ENCODE measurements around the gene PYGB. TPM values are rescaled to one million over a fixed set of nuclear protein-coding genes. Genes with fewer than 3 reads are reported as not detected.

The PYGB gene
- total RNA-seq, 1 experiment from 2014 or later, result 220 TPM

GRCh38 chr20:25279403-25279802 is 31.5 kb downstream of the PYGB start:
- Histone ChIP-seq H3K36me3 (ENCODE audit: control insufficient read depth, insufficient read depth, low read length) (peaks cover 24% of the 10 kb centered on the region), H3K27me3 (ENCODE audit: control insufficient read depth, insufficient read depth, low read length) (no peaks in the 10 kb centered on the region), H3K9me3 (ENCODE audit: control insufficient read depth, insufficient read depth, low read depth, low read length) (no peaks in the 10 kb centered on the region), H3K27ac (ENCODE audit: low read length) (peak overlapping the region; percentile 51; the same call in 1 of the 2 replicates), H3K4me1 (ENCODE audit: control insufficient read depth, insufficient read depth, low read length) (peaks cover 7% of the 10 kb centered on the region; the same call in 1 of the 2 replicates), H3K4me3 (ENCODE audit: low read depth in 2 of 2, low read length in 2 of 2) (no peak overlapping the region)
- intact Hi-C loops (cut with micrococcal nuclease; ENCODE audit: unreplicated experiment) (no loop called here), in situ Hi-C loops (cut with HindIII; ENCODE audit: low pct_unique_long_range_greater_than_20kb, low sequenced_read_pairs) (no loop called here)
- BruUV-seq (replicated peaks), result no TSS peak
- DNase-seq (ENCODE audit: low read depth, low spot score) (no peak), ATAC-seq (no peak)
- CTCF ChIA-PET, result interaction anchor here (0.5 kb wide), 1 partner anchor 102 kb away, joined by 9 read pairs; no protein-coding TSS in a partner anchor
- no peak for TF ChIP-seq CTCF (IDR thresholded peaks at IDR 0.05)
- POLR2A ChIA-PET, result no interaction called here

GRCh38 chr20:25280051-25280573 is 32.2 kb downstream of the PYGB start:
- in situ Hi-C loops (cut with HindIII; ENCODE audit: low pct_unique_long_range_greater_than_20kb, low sequenced_read_pairs) (no loop called here), intact Hi-C loops (cut with micrococcal nuclease; ENCODE audit: unreplicated experiment) (no loop called here)
- no peaks in the 10 kb centered on the region for H3K9me3 ChIP-seq (ENCODE audit: control insufficient read depth, insufficient read depth, low read depth, low read length)
- ATAC-seq (no peak), DNase-seq (ENCODE audit: low read depth, low spot score) (no peak)
- no peak overlapping the region for H3K4me3 ChIP-seq (ENCODE audit: low read depth in 2 of 2, low read length in 2 of 2)
- peak overlapping the region; percentile 29 for H3K27ac ChIP-seq (ENCODE audit: low read length)
- no TSS peak for BruUV-seq (replicated peaks)
- no peaks in the 10 kb centered on the region for H3K27me3 ChIP-seq (ENCODE audit: control insufficient read depth, insufficient read depth, low read length)
- POLR2A ChIA-PET, result no interaction called here
- H3K4me1 ChIP-seq (ENCODE audit: control insufficient read depth, insufficient read depth, low read length), result peaks cover 7% of the 10 kb centered on the region; the same call in 1 of the 2 replicates
- H3K36me3 ChIP-seq (ENCODE audit: control insufficient read depth, insufficient read depth, low read length), result peaks cover 30% of the 10 kb centered on the region
- no peak for TF ChIP-seq POLR2AphosphoS5 (IDR thresholded peaks at IDR 0.05; ENCODE audit: low read depth, low read length)
- TF ChIP-seq TCF7L2 (IDR thresholded peaks at IDR 0.05; ENCODE audit: low read depth, low read length), result no peak
- no peak for TF ChIP-seq REST (IDR thresholded peaks at IDR 0.05; ENCODE audit: insufficient read depth in 1 of 2, low read depth in 2 of 2, low read length in 1 of 2)
- no peak for TF ChIP-seq SIN3A (IDR thresholded peaks at IDR 0.05; ENCODE audit: borderline replicate concordance, insufficient read depth, low read depth, low read length)
- no peak for TF ChIP-seq CTCF (IDR thresholded peaks at IDR 0.05)
- CTCF ChIA-PET, result interaction anchor here (0.5 to 0.6 kb wide), 2 partner anchors 30 to 103 kb away, joined by 3 to 9 read pairs; no protein-coding TSS in a partner anchor

Measured in Panc1 (cell line).